Stimulated activated CD8-positive, alpha-beta memory T cell treated with anti-CD3 and anti-CD28 coated beads, Interleukin-7, amount 100 ng/mL, for 24 hours (primary cell): ENCODE results near the gene IL9.

ENCODE experiments used
- DNase-seq: peaks from one replicate; pipeline ENCODE4 v3.0.0-alpha.2; 2020; ENCODE audit warnings: low read depth

Gene IL9

DNA sequence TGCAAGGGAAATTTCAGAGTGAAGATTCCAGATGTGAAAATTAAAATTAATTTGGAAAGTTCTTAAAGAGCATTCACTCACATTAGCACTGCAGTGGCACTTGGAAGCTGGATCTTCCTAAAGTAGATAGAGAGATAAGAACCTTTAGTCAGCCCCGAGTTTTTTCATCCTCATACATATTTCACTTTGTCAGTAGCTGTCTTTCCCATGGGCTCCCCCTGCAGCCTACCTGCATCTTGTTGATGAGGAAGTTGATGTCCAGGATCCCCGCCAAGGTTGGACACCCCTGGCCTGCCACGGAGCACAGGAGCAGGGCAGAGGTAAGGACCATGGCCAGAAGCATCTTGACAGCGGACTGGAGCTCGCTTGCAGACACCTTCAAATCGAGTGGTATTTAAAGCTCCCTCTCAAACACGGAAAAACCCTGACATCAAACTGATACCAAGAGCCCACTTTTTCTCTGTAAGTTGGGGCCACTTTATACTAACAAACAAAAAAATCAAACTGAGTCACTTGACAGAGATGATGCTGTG lies at the start of gene IL9:
IL9 (minus strand) TSS at position 368 of the 533 bp plus-strand sequence; CDS start at position 343, 25 bp downstream.
- no peak for DNase-seq

DNA sequence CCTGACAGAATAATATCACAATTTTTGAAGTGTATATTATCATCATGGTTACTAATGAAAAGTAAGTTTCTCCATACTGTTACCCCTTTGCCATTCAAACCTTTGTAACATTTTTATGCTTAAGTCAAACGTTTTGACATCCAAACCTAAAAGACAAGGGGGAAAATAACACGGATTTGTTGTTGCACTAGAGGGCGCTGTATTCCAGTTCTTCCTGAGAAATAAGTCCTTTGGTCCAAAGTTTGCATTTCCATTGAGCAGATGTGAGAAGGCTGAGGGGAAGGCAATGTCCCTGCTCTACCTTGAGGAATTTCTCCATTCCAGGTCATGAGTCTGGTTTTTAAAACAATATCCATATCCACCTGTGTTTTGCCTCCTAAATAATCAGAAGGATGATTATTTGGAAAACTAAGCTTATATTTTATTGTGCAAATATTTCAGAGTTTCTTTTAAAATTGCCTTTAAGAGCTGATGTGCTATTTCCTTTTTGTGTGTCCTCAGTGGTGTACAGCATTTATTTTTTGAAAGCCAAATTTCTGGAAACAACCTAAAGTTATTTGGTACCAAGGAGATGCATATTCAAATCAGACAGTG lies 49.4 kb upstream of the IL9 start:
- no peak for DNase-seq

- no peak for DNase-seq
These were observed 48.9 kb upstream of the IL9 start for GRCh38 chr5:135944564-135944963.

GRCh38 chr5:135942202-135942771 lies 46.6 kb upstream of the IL9 start:
- no peak for DNase-seq

DNA sequence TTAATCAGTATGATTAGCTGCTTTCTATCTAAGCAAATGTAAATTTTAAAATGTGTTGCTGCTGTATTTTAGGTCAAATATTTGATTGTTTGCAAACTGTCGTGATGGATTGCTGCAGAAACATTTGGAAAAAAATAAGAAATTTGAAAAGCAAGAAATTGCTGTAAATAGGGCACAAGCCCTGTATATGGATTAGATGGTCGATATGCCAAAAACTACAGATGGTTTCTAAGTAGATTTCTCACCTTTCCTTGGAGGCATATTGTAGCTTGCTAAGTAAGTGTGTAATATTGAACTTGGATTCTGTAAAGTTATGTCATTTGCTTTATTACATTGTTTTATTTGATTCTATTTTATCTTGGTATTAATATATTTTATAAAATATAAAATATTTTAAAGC lies 46.1 kb upstream of the IL9 start:
- DNase-seq: no peak

DNA sequence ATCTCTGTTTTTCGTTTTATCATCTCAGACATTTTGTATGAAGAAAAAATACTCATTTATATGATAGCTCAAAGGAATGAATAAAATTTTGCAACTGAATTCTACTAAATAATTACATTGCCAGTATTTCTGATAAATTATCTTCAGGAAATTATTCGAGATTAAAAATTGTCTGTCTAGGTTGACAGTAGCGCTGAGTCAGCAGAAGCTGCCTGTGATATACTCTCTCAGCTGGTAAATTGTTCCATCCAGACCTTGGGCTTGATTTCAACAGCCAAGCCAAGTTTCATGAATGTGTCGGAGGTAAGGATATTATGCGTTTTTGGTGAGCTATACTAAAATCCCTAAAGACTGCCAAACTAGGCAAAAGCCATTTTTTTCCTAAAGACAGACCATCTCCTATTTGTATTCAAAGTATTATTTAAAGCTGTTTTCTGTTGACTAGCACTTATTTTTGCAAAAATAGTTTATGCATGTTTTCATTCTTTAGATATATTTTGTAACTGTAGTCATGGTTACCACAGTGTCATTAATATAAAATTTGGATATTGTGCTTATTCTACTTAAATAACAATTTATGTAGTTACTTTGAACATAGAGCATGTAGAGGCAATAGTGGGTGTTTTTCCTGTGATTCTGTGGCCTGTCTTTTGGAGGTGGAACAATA lies 41.7 kb upstream of the IL9 start:
- DNase-seq: no peak

GRCh38 chr5:135934939-135935338 lies 39.3 kb upstream of the IL9 start:
- DNase-seq: no peak

DNA sequence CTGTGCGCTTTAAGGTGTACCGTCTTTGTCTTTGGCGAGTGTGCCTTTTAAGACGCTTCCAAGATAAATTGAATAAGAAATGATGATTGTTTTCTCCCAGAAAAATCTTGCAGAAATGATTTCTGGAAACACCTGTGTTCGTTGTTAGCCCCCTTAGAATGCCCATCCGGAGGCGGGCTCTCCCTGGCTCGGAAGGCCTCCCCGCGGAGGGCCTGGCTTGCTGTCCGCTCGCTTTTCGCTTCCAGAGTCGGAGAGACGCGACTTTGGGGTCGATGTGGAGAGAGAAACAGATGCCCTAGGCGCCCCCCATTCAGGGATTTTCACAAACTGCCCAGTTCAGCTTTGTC lies 35.3 kb upstream of the IL9 start:
- DNase-seq: no peak

GRCh38 chr5:135930029-135930948 lies 34.6 kb upstream of the IL9 start:
- no peak for DNase-seq

DNA sequence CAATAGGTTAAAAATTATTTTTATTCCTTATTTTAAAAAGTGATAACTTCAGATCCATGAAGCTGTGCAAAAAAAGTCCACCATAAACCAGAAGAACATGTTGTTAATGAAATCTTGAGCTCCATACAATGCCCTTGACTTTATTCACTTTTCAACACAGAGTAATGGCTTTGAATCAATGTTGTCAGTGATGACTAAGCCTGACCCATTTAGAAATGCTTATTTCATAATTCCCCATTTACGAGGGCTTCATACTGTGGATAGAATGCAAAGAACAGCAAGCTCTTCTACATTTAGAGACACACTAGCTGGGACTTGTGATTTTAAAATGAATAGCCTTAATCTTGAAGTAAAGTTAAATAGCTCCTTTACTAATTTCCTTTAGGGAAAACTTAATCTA lies 25.7 kb upstream of the IL9 start:
- DNase-seq: no peak

- no peak for DNase-seq
These were observed 24.6 kb upstream of the IL9 start for GRCh38 chr5:135920199-135920598.

- no peak for DNase-seq
These were observed 21.1 kb upstream of the IL9 start for GRCh38 chr5:135916638-135917263.

- no peak for DNase-seq
These were observed 19.9 kb upstream of the IL9 start for GRCh38 chr5:135915466-135916001.

- DNase-seq: no peak
These were observed 18.3 kb upstream of the IL9 start for GRCh38 chr5:135913713-135914626.

DNA sequence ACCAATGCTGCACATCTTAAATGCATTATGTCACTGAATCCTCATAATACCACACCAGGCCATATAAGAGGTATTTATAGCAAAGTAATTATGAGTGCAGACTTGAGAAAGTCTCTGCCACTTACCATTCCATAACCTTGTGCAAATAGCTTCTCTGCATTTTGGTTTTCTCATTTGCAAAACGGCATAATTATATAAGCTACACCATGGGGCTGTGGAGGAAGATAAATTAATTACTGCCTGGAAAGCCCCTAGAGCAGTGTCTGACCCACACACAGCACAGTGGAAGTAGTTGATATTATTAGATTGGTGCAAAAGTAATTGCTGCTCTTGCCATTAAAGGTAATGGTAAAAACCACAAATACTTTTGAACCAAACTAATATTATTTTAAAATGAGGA lies 9.5 kb upstream of the IL9 start:
- no peak for DNase-seq

DNA sequence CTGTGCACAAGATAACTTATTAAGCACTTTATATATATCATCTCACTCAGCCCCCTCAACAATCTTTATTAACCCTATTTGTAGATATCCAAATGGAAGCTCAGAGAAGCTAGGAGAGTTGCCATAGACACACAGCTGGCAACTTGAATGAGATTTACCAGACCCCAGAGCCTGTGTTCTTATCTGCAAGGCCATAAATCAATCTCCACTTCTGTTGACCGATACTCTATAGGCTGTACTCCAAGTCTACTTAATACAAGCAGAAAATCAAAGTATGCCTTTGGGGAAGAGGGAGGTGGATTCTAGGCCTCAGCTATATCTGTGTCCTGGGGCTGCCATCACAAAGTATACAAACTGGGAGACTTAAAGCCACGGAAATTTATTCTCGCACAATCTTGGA lies 6.0 kb upstream of the IL9 start:
- no peak for DNase-seq

- no peak for DNase-seq
These were observed 4.6 kb upstream of the IL9 start for GRCh38 chr5:135900276-135900675.

DNA sequence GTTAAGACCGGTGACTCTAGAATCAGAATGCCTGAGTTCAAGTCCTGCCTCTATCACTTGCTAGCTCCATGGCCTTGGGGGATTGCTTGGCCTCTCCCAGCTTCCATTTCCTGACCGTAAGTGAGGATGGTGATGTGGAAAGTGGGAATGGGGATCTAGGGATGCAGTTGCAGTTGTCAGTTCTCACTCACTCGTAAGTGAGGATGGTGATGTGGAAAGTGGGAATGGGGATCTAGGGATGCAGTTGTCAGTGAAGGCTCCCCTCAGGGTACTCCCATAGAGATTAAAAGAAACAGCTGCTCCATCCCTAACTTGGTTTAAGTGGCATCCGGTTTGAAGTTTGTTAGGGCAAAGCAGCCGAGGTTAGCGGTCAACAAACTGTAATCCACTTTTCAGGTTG lies 3.0 kb upstream of the IL9 start:
- no peak for DNase-seq

DNA sequence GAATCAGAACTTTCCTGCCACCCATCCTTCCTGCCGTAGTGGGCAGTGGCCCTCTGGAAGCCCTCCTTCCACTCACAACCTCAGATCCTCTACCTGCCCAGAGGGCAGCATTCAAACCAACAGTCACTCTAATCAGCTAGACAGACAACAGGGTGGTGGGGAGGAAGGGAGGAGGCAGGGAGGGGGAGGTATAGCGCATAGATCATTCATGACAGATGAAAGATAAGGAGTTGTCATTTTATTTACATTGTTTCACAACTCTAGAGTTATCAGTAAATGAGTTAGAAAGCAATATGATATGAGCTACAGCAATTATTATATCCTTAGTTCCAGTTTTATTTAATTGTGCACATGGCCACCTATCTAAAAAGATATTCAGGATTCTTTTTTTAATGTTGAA lies 852 bp downstream of the IL9 start:
- no peak for DNase-seq

DNA sequence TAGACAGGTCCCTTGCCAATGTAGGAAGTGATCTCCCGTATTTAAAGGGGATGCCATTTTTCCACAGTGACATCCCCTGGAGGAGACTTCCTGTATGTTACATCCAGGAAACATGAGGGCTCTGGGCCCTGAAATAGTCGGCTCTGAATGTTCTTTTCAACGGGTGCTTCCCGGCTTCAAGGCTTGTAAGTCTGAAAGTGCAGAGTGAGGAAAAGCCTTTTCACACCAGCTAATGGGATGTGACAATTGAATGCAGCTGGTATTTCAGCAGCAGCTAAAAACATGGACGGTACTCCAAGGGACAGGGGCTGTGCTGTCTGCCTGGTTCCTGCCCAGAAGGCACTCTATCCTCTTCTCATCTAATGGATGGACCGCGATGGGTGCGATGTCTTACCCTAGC lies 1.4 kb downstream of the IL9 start:
- no peak for DNase-seq

DNA sequence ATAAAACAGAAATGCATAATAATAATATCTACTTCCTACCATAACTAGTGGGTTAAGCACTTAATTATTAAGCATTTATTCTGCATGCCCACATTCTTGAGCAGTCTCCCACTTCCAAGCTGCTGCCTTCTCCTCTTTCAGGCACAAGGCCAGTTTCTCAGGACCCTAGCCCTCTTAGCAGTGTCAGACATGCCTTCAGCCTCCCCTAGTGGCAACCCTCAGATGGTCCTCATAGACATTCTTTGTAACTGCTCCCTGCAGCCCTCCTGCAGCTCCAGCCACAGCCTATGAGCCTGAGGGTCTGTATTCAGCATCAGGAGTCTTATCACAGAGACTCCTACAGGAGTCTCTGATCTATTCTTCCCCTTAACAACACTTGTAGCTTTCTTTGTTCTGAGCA lies 3.9 kb downstream of the IL9 start:
- no peak for DNase-seq
